ENCODE results near the gene SEMA5A. TPM values are rescaled to one million over a fixed set of nuclear protein-coding genes. Genes with fewer than 3 reads are reported as not detected.

The SEMA5A gene
- total RNA-seq, 1 donor from 2014 or later: 1.3 TPM

DNA sequence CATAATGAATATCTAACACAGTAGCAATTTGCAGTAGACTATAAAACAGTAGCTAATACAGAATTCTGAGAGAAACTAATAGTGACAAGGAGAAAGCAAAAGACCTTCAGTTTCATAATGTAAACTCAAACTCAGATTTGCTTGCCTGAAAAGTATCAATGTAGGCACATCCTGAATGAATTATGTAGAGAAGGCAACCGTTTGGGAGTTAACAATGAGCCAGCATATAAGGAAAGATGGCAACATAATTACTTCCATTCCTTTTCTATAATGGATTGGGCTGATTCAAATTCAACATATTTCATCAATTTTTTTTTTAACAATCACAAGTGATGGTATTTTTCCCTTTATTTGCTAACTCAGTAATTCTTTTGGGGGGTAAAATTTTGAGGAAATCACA lies 261.6 kb downstream of the SEMA5A start:
- intact Hi-C loops (cut with micrococcal nuclease): no loop called here

GRCh38 chr5:9283473-9283872 lies 262.4 kb downstream of the SEMA5A start:
- intact Hi-C loops (cut with micrococcal nuclease): no loop called here

GRCh38 chr5:9283021-9283420 lies 262.9 kb downstream of the SEMA5A start:
- intact Hi-C loops (cut with micrococcal nuclease): no loop called here

DNA sequence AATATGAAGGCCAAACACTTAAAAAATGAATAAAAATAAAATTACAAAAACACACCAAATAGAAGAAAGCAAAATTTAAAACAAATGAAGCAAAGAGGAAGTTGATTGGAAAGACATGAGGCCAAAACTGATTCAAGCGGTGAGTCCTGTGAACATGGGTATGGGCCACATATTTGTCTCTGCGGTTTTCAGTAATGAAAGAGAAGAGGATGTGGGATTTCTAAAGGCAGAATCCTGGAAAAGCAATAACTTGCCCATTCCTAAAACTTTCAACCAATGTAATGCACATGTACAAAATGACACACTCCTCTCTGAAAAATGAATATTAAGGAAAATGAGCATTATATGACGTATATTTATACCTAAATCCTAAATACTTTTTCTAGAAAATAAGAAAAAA lies 263.7 kb downstream of the SEMA5A start:
- intact Hi-C loops (cut with micrococcal nuclease): no loop called here

DNA sequence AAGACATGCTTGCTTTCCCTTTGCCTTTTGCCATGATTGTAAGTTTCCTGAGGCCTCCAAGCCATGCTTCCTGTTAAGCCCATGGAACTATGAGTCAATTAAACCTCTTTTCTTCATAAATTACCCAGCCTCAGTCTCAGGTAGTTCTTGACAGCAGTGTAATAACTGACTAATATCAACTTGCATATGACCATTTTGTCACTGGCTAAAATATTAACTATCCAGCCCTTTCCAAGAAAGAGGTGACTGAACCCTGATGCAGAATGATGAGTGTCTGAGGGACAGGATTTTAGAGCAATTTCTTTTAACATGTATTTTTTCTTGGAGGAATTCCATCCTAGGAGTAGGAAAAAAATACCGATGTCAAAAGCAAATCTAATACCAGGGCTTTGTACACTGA lies 266.1 kb downstream of the SEMA5A start:
- intact Hi-C loops (cut with micrococcal nuclease): no loop called here

DNA sequence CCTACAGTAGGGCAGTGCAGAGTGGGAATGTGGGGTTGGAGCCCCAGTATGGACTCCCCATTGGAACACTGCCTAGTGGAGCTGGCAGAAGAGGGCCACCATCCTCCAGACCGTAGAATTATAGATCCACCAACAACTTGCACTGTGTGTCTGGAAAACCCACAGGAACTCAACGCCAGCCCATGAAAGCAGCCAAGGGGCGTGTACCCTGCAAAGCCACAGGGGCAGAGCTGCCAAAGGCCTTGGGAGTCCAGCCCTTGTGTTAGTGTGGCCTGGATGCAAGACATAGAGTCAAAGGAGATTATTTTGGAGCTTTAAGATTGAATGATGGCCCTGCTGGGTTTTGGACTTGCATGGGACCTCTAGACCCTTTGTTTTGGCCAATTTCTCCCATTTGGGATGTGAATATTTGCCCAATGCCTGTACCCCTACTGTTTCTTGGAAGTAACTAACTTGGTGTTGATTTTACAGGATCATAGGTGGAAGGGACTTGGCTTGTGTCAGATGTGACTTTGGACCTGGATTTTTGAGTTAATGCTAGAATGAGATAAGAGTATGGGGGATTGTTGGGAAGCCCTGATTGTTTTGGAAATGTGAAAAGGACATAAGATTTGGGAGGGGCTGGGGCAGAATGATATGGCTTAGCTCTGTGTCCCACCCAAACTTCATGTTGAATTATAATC lies 266.8 kb downstream of the SEMA5A start:
- intact Hi-C loops (cut with micrococcal nuclease): no loop called here

GRCh38 chr5:9269014-9269413 lies 276.9 kb downstream of the SEMA5A start:
- intact Hi-C loops (cut with micrococcal nuclease): no loop called here

GRCh38 chr5:9268226-9268625 lies 277.6 kb downstream of the SEMA5A start:
- intact Hi-C loops (cut with micrococcal nuclease): no loop called here

GRCh38 chr5:9265441-9266287 lies 280.2 kb downstream of the SEMA5A start:
- intact Hi-C loops (cut with micrococcal nuclease): no loop called here

DNA sequence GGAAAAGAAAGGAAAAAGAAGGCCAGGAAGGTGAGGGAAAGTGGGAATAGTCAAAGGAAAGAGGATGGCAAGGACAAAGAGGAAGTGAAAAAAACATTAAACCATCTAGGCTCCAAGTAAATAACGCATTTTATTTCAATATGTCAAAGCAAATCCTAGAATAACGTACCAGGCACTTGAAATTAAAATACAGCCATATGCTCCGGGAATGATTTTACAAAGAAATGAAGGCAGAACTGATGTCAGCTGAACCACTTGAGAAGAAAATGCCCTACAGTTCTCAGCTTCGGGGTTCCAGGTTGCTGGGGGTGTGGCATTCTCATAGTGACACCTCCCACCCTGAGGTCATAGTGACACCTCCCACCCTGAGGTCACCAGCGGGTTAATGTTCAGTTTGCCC lies 281.6 kb downstream of the SEMA5A start:
- intact Hi-C loops (cut with micrococcal nuclease): no loop called here

- intact Hi-C loops (cut with micrococcal nuclease): no loop called here
Observed at GRCh38 chr5:9263656-9264055, 282.2 kb downstream of the SEMA5A start.

DNA sequence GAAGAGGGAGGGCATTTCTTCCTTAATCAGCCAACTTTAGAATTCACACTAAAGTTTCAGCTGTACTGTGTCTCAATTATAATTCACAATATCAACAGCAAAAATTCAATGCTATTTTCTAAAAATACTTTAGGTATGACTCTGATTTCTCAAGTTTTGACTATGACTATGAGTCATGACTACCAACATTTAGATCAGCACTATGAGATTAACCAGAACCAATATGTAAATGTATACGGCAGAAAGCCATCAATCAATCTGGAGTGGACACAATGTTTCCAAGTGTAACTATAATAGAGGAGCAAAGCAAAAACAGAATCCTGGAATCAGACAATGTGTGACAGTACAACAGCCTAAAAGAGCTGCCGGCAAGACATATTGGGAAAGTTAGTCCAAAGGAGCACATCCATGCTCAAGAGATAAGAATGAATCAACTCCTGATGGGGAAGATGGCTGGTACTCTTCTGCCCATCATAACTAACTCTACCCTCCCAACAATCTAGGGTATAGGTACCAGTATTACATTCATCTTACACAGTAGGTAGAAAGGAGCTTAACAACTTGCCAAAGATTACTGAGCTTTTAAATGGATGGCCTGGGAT lies 294.4 kb downstream of the SEMA5A start:
- intact Hi-C loops (cut with micrococcal nuclease): no loop called here

- intact Hi-C loops (cut with micrococcal nuclease): no loop called here
Observed at GRCh38 chr5:9249231-9249630, 296.6 kb downstream of the SEMA5A start.

- intact Hi-C loops (cut with micrococcal nuclease): no loop called here
Observed at GRCh38 chr5:9245071-9245470, 300.8 kb downstream of the SEMA5A start.

DNA sequence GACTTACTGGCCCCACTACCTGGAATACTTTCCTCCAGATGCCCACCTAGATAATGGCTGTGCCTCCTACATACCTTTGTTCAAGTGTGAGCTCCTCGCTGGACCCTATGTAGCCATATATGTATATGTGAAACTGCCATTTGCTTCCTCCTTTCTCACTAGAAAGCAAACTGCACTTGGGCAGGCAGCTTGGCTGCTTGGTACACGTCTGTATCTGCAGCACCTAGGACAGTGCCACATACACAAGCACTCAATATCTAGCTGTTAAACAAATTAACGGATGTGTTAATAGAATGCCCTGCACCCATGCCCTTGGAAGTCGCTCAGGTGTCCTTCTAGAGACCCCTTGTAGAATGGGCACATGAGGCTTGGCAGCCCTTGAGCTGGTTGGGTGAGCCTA lies 301.5 kb downstream of the SEMA5A start:
- intact Hi-C loops (cut with micrococcal nuclease): no loop called here

GRCh38 chr5:9241479-9242305 lies 304.2 kb downstream of the SEMA5A start:
- intact Hi-C loops (cut with micrococcal nuclease): no loop called here

GRCh38 chr5:9240431-9240830 lies 305.4 kb downstream of the SEMA5A start:
- intact Hi-C loops (cut with micrococcal nuclease): no loop called here

GRCh38 chr5:9239626-9240025 lies 306.2 kb downstream of the SEMA5A start:
- intact Hi-C loops (cut with micrococcal nuclease): no loop called here

DNA sequence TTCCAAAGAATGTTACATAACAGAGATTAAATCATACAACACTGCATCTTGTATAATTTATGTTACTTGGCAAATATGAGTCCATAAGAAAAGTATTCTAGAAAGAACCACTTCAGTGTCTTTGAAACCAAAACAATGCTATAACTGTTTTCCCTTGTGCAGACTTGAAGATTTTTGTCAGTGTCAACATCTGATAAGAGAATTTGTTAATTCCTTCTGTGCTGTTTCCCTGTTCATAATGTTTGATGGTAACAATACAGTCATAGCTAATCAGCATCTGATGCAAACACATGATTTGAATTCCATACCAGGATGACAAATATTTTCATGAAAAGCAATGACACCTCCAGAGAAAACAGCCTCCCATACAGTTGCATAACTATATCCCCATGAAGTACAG lies 306.8 kb downstream of the SEMA5A start:
- intact Hi-C loops (cut with micrococcal nuclease): no loop called here

DNA sequence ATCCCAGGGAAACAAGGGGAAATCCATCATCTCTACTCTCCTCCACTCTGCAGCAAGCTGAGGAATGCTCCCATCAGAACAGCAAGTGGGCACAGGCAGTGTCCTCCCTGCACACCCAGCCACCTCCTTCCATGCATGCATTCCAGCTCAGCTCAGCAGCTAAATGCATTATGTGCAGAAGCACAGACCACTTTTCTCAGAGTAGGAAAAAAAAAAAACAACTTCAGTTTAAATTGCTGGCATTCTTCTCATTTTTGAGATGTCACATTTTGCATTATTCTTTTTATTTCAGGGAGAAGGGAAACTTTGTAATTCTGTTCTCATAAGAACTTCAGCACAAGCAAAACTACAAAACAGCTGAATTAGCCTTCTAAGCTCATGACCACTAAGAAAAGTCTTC lies 312.2 kb downstream of the SEMA5A start:
- intact Hi-C loops (cut with micrococcal nuclease): no loop called here

DNA sequence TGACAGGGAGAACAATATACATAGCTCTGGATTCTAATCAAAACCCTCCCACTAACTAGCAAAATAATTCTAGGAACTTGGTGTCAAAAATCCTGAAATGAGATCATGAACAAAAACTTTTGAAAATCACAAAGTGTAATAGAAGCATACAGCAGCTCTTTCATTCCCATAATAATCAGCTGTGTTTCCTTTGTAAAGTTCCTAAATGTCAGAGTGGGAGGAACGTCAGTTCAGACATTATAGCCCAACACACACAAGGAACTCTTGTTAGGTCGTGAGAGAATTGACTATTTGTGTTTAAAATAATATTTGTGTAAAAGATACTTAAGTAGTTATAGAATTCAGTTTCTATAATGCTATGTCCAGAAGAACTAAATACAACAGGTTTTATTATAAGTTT lies 312.8 kb downstream of the SEMA5A start:
- intact Hi-C loops (cut with micrococcal nuclease): no loop called here

DNA sequence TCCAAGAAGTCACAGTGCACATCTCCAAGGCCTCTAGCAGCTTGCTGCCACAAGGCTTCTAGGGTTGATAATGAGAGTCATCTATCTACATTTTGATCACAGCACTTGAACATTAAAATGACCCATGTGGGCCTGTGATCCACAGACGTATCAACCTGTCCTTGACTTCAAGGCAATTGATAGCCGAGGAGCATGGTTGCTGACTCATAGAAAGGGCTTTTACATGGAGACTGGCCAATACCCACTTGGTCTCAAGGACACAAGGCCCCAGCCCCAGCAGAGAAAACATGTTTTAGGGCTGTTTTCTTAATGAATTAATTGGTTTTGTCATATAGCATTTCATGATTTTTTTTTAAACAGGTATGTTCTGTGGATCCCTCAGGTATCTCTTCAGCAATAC lies 314.0 kb downstream of the SEMA5A start:
- intact Hi-C loops (cut with micrococcal nuclease): no loop called here

Measured in T-helper 2 cell treated with Interferon-gamma antibody and Interleukin-4, amounts not matched to agents 100 ng/mL and 5 ng/mL, for 36 hours (primary cell).